Heart left ventricle (tissue), 13 donors: ENCODE results near the gene MAP3K9.

ENCODE experiments used
- POLR2A ChIP-seq, 2 donors: fragments of 450-650 bp; IDR thresholded peaks; one replicate each; pipeline ENCODE4 v1.6.1; 2017; ENCODE audit warnings: antibody characterized with exemption in 2 of 2, mild to moderate bottlenecking in 2 of 2, moderate library complexity in 2 of 2
- TF ChIP-seq, protein P1 (sequence below), 12 donors: fragments of 200-600 bp; sonication (generic) in 4 of 12; IDR thresholded peaks; one replicate each; pipeline versions ENCODE4 v1.5.0 to v1.8.0; 2018 to 2022; ENCODE audit warnings: antibody characterized with exemption in 12 of 12, mild to moderate bottlenecking in 5 of 12
- donor health status: ischemic (EF 13 %, LVEDD 7.1; RV severe dilation, severe dysfunction).
- donor health status: DM: no; HTN: yes; CAD: no.
- donor health status: DM: no; HTN: no; CAD: no.
- donor health status: ischemic (EF 25% LVEDD 6.9; RV normal size, moderate dysfunction).
- donor health status: ischemic (EF 25% LVEDD 5.7; RV mildly dilated, moderate dysfunction).
- donor health status: ischemic (EF 35%, LVEDD 5.7; RV mildly dilated, moderate dysfunction).
- donor health status: nonischemic (EF 11% LVEDD 7.7; RV severe dilation, severe dysfunction).
- donor health status: DM: yes; HTN: yes; CAD: no.
- donor health status: PGD.
- donor health status: ischemic (EF 29% LVEDD 5.4; RV normal size, mild dysfunction).
- donor health status: nonischemic (EF 23%, LVEDD 6.1; RV moderate dilation, normal function).

DNA sequence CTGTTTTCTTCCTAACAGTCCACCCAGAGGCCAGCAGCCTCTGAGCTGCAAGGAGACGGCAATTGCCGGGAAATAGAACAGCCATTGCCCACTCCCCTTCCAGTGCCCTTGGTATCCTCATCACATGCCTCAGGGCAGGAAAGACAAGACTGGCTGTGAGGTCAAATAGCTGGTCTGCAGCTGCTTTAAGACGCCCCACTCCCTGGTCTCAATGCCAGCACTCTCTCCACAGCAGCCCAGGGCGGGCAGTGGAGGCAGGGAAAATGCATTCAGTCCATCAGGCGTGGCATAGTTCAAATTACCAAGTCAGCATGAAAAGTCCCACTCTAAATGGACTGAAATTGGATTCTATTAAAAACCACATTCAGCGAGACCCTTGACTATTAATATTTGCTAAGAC, 132.0 kb downstream of the MAP3K9 start:
- TF ChIP-seq, protein P1, sequence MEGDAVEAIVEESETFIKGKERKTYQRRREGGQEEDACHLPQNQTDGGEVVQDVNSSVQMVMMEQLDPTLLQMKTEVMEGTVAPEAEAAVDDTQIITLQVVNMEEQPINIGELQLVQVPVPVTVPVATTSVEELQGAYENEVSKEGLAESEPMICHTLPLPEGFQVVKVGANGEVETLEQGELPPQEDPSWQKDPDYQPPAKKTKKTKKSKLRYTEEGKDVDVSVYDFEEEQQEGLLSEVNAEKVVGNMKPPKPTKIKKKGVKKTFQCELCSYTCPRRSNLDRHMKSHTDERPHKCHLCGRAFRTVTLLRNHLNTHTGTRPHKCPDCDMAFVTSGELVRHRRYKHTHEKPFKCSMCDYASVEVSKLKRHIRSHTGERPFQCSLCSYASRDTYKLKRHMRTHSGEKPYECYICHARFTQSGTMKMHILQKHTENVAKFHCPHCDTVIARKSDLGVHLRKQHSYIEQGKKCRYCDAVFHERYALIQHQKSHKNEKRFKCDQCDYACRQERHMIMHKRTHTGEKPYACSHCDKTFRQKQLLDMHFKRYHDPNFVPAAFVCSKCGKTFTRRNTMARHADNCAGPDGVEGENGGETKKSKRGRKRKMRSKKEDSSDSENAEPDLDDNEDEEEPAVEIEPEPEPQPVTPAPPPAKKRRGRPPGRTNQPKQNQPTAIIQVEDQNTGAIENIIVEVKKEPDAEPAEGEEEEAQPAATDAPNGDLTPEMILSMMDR (IDR thresholded peaks at IDR 0.05): no peak
- no peak for TF ChIP-seq POLR2A (IDR thresholded peaks at IDR 0.05)
